Measurements from ENCODE around the gene MTG2.

Gene MTG2

GRCh38 chr20:62182469-62183425, at the start of gene MTG2:
Gene MTG2 (plus strand): TSS chr20:62183028. CDS start chr20:62193421, 10,393 bp downstream.
- peak within 1 kb of the TSS; percentile 97 to 98 for H3K27ac Mint-ChIP-seq
- no peaks in the 10 kb centered on the region for H3K27me3 Mint-ChIP-seq
- peak within 1 kb of the TSS; percentile 89 to 95 for H3K4me3 Mint-ChIP-seq
- peak; percentile 88 to 94 for DNase-seq
- H3K9me3 Mint-ChIP-seq: no peaks in the 10 kb centered on the region
- ATAC-seq: peak; percentile 99
- peaks cover 45% of the 10 kb centered on the region for H3K4me1 Mint-ChIP-seq

- H3K9me3 Mint-ChIP-seq: no peaks in the 10 kb centered on the region
- peak overlapping the region in 1 of 2 donors; percentile 12 for H3K4me3 Mint-ChIP-seq
- ATAC-seq (peak; percentile 10), DNase-seq (no peak)
- no peaks in the 10 kb centered on the region for H3K27me3 Mint-ChIP-seq
- H3K4me1 Mint-ChIP-seq: peaks cover 60% of the 10 kb centered on the region
- H3K27ac Mint-ChIP-seq: no peak overlapping the region
Measured at GRCh38 chr20:62133051-62133845, 49.6 kb upstream of the MTG2 start.

- ATAC-seq: peak; percentile 32
- H3K27ac Mint-ChIP-seq: peak overlapping the region in 1 of 2 donors; percentile 37
- no peak for DNase-seq
- H3K9me3 Mint-ChIP-seq: no peaks in the 10 kb centered on the region
- peaks cover 60% of the 10 kb centered on the region for H3K4me1 Mint-ChIP-seq
- no peaks in the 10 kb centered on the region for H3K27me3 Mint-ChIP-seq
- no peak overlapping the region for H3K4me3 Mint-ChIP-seq
Measured at GRCh38 chr20:62133864-62134263, 49.0 kb upstream of the MTG2 start.

- H3K27me3 Mint-ChIP-seq: no peaks in the 10 kb centered on the region
- DNase-seq (no peak), ATAC-seq (no peak)
- no peak overlapping the region for H3K27ac Mint-ChIP-seq
- H3K4me1 Mint-ChIP-seq: peaks cover 57% of the 10 kb centered on the region
- no peaks in the 10 kb centered on the region for H3K9me3 Mint-ChIP-seq
- no peak overlapping the region for H3K4me3 Mint-ChIP-seq
Measured at GRCh38 chr20:62134735-62135231, 48.0 kb upstream of the MTG2 start.

- ATAC-seq: no peak
- H3K9me3 Mint-ChIP-seq: no peaks in the 10 kb centered on the region
- no peak overlapping the region for H3K4me3 Mint-ChIP-seq
- H3K4me1 Mint-ChIP-seq: peaks cover 57% of the 10 kb centered on the region
- H3K27me3 Mint-ChIP-seq: no peaks in the 10 kb centered on the region
- peak overlapping the region in 1 of 2 donors; percentile 55 for H3K27ac Mint-ChIP-seq
- no peak for DNase-seq
Measured at GRCh38 chr20:62135573-62136266, 47.1 kb upstream of the MTG2 start.

GRCh38 chr20:62136283-62137091, 46.3 kb upstream of the MTG2 start:
- peaks cover 57% of the 10 kb centered on the region for H3K4me1 Mint-ChIP-seq
- H3K4me3 Mint-ChIP-seq: no peak overlapping the region
- peak; percentile 57 to 65 for DNase-seq
- no peak overlapping the region for H3K27ac Mint-ChIP-seq
- H3K9me3 Mint-ChIP-seq: no peaks in the 10 kb centered on the region
- H3K27me3 Mint-ChIP-seq: no peaks in the 10 kb centered on the region
- peak; percentile 69 for ATAC-seq

- ATAC-seq (no peak), DNase-seq (no peak)
- Mint-ChIP-seq H3K27me3 (no peaks in the 10 kb centered on the region), H3K9me3 (no peaks in the 10 kb centered on the region), H3K4me1 (peaks cover 58% of the 10 kb centered on the region), H3K27ac (no peak overlapping the region), H3K4me3 (no peak overlapping the region)
Measured at GRCh38 chr20:62137092-62137384, 45.8 kb upstream of the MTG2 start.

- no peak for ATAC-seq
- DNase-seq: no peak
- Mint-ChIP-seq H3K4me3 (no peak overlapping the region), H3K4me1 (peaks cover 55% of the 10 kb centered on the region), H3K27ac (peak overlapping the region in 1 of 2 donors; percentile 8), H3K9me3 (no peaks in the 10 kb centered on the region), H3K27me3 (no peaks in the 10 kb centered on the region)
Measured at GRCh38 chr20:62137478-62138203, 45.2 kb upstream of the MTG2 start.

- ATAC-seq: no peak
- Mint-ChIP-seq H3K27me3 (no peaks in the 10 kb centered on the region), H3K9me3 (no peaks in the 10 kb centered on the region), H3K4me1 (peaks cover 50% of the 10 kb centered on the region), H3K27ac (no peak overlapping the region), H3K4me3 (no peak overlapping the region)
- DNase-seq: no peak
Measured at GRCh38 chr20:62138204-62138543, 44.7 kb upstream of the MTG2 start.

GRCh38 chr20:62138912-62139311, 43.9 kb upstream of the MTG2 start:
- no peak for DNase-seq
- Mint-ChIP-seq H3K9me3 (no peaks in the 10 kb centered on the region), H3K4me3 (no peak overlapping the region), H3K4me1 (peaks cover 42% of the 10 kb centered on the region), H3K27me3 (no peaks in the 10 kb centered on the region), H3K27ac (peak overlapping the region; percentile 34 to 69)
- ATAC-seq: no peak

- Mint-ChIP-seq H3K27ac (peak overlapping the region in 1 of 2 donors; percentile 34), H3K4me3 (no peak overlapping the region), H3K27me3 (no peaks in the 10 kb centered on the region), H3K9me3 (no peaks in the 10 kb centered on the region), H3K4me1 (peaks cover 40% of the 10 kb centered on the region)
- ATAC-seq (no peak), DNase-seq (no peak)
Measured at GRCh38 chr20:62139636-62140035, 43.2 kb upstream of the MTG2 start.

- Mint-ChIP-seq H3K4me1 (peaks cover 54% of the 10 kb centered on the region), H3K27me3 (no peaks in the 10 kb centered on the region), H3K27ac (peak overlapping the region in 1 of 2 donors; percentile 98), H3K9me3 (no peaks in the 10 kb centered on the region), H3K4me3 (peak overlapping the region; percentile 88 to 93)
- no peak for DNase-seq
- ATAC-seq: no peak
Measured at GRCh38 chr20:62141043-62141396, 41.8 kb upstream of the MTG2 start.

GRCh38 chr20:62141397-62142251, 41.2 kb upstream of the MTG2 start:
- H3K4me3 Mint-ChIP-seq: peak overlapping the region; percentile 88 to 93
- ATAC-seq: peak; percentile 40
- H3K27me3 Mint-ChIP-seq: no peaks in the 10 kb centered on the region
- DNase-seq: peak in 1 of 2 donors; percentile 42
- peak overlapping the region; percentile 91 to 98 for H3K27ac Mint-ChIP-seq
- peaks cover 58% of the 10 kb centered on the region for H3K4me1 Mint-ChIP-seq
- H3K9me3 Mint-ChIP-seq: no peaks in the 10 kb centered on the region
